ENCODE measurements around the gene FOXJ3. TPM values are rescaled to one million over a fixed set of nuclear protein-coding genes. Genes with fewer than 3 reads are reported as not detected.
A peak's percentile ranks its signal among the peaks of the same experiment; 100 is the strongest.

The FOXJ3 gene
- total and polyA plus RNA-seq, 2 of the 13 experiments (the other 11 are each of a cell fraction or from before 2014, with no cell fraction given) = 16.6 to 48.5 TPM

DNA sequence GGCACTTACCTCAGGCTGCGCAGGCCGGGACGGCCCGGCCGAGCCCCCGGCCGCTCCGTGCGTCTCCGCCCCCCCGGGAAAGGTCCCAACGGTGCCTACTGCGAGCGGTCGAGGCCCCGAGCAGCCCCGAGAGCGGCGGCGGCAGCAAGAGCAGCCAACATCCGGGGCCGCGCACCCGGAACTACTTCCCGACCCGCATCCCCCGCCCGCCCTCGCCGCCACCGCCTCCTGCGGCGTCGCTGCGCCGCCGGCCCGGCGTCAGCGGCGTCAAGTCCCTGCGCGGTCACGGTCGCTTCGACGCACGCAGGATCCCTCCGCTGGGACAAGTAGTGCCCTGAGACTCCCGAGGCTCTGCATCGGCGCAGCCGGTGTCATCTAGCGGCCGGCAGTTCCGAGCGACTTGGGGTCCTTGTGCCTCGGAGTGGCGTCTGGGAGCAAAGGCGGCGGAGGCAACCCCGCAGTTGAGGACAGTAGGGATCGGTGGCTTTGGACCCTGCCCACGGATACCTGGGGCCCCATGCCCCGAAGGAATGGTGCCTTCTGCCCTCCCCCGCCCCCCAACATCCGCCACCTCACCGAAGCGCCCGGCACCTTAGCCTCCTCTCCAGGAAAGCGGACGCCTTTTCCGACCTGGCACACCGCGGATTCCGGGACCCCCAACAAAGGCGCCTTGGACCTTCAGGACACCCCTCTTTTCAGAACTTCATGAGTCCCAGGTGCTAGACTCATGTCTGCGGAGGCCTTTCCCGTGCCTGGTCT, at the start of gene FOXJ3 (continued):
- TF ChIP-seq, protein P1, sequence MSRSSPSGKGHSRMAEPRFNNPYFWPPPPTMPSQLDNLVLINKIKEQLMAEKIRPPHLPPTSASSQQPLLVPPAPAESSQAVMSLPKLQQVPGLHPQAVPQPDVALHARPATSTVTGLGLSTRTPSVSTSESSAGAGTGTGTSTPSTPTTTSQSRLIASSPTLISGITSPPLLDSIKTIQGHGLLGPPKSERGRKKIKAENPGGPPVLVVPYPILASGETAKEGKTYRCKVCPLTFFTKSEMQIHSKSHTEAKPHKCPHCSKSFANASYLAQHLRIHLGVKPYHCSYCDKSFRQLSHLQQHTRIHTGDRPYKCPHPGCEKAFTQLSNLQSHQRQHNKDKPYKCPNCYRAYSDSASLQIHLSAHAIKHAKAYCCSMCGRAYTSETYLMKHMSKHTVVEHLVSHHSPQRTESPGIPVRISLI (CRISPR knock-in tag; IDR thresholded peaks at IDR 0.05; ENCODE audit: borderline replicate concordance) = peak; percentile 42; the same call in 1 of the 2 replicates
- TF ChIP-seq, protein P2, sequence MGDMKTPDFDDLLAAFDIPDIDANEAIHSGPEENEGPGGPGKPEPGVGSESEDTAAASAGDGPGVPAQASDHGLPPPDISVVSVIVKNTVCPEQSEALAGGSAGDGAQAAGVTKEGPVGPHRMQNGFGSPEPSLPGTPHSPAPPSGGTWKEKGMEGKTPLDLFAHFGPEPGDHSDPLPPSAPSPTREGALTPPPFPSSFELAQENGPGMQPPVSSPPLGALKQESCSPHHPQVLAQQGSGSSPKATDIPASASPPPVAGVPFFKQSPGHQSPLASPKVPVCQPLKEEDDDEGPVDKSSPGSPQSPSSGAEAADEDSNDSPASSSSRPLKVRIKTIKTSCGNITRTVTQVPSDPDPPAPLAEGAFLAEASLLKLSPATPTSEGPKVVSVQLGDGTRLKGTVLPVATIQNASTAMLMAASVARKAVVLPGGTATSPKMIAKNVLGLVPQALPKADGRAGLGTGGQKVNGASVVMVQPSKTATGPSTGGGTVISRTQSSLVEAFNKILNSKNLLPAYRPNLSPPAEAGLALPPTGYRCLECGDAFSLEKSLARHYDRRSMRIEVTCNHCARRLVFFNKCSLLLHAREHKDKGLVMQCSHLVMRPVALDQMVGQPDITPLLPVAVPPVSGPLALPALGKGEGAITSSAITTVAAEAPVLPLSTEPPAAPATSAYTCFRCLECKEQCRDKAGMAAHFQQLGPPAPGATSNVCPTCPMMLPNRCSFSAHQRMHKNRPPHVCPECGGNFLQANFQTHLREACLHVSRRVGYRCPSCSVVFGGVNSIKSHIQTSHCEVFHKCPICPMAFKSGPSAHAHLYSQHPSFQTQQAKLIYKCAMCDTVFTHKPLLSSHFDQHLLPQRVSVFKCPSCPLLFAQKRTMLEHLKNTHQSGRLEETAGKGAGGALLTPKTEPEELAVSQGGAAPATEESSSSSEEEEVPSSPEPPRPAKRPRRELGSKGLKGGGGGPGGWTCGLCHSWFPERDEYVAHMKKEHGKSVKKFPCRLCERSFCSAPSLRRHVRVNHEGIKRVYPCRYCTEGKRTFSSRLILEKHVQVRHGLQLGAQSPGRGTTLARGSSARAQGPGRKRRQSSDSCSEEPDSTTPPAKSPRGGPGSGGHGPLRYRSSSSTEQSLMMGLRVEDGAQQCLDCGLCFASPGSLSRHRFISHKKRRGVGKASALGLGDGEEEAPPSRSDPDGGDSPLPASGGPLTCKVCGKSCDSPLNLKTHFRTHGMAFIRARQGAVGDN (CRISPR knock-in tag; IDR thresholded peaks at IDR 0.05) = peak; percentile 93
- TF ChIP-seq PAWR (CRISPR knock-in tag; IDR thresholded peaks at IDR 0.05; ENCODE audit: borderline replicate concordance) (no peak), SETDB1 (CRISPR knock-in tag; IDR thresholded peaks at IDR 0.05; ENCODE audit: borderline replicate concordance) (no peak), TCF7 (IDR thresholded peaks at IDR 0.05; ENCODE audit: low read depth) (no peak), ATF1 (CRISPR knock-in tag; IDR thresholded peaks at IDR 0.05) (peak; percentile 77), ARID2 (CRISPR knock-in tag; IDR thresholded peaks at IDR 0.05; ENCODE audit: borderline replicate concordance) (no peak), KLF11 (CRISPR knock-in tag; IDR thresholded peaks at IDR 0.05) (0 out of 2 replicates have a peak, but pooled peaks have one; percentile 25), MAFG (CRISPR knock-in tag; IDR thresholded peaks at IDR 0.05) (no peak), NFE2L1 (CRISPR knock-in tag; IDR thresholded peaks at IDR 0.05; ENCODE audit: borderline replicate concordance) (no peak), ZMYM3 (CRISPR knock-in tag; IDR thresholded peaks at IDR 0.05) (peak; percentile 42; the same call in 1 of the 2 replicates)
- TF ChIP-seq, protein P3, sequence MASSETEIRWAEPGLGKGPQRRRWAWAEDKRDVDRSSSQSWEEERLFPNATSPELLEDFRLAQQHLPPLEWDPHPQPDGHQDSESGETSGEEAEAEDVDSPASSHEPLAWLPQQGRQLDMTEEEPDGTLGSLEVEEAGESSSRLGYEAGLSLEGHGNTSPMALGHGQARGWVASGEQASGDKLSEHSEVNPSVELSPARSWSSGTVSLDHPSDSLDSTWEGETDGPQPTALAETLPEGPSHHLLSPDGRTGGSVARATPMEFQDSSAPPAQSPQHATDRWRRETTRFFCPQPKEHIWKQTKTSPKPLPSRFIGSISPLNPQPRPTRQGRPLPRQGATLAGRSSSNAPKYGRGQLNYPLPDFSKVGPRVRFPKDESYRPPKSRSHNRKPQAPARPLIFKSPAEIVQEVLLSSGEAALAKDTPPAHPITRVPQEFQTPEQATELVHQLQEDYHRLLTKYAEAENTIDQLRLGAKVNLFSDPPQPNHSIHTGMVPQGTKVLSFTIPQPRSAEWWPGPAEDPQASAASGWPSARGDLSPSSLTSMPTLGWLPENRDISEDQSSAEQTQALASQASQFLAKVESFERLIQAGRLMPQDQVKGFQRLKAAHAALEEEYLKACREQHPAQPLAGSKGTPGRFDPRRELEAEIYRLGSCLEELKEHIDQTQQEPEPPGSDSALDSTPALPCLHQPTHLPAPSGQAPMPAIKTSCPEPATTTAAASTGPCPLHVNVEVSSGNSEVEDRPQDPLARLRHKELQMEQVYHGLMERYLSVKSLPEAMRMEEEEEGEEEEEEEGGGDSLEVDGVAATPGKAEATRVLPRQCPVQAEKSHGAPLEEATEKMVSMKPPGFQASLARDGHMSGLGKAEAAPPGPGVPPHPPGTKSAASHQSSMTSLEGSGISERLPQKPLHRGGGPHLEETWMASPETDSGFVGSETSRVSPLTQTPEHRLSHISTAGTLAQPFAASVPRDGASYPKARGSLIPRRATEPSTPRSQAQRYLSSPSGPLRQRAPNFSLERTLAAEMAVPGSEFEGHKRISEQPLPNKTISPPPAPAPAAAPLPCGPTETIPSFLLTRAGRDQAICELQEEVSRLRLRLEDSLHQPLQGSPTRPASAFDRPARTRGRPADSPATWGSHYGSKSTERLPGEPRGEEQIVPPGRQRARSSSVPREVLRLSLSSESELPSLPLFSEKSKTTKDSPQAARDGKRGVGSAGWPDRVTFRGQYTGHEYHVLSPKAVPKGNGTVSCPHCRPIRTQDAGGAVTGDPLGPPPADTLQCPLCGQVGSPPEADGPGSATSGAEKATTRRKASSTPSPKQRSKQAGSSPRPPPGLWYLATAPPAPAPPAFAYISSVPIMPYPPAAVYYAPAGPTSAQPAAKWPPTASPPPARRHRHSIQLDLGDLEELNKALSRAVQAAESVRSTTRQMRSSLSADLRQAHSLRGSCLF (CRISPR knock-in tag; IDR thresholded peaks at IDR 0.05; ENCODE audit: borderline replicate concordance) = 0 out of 2 replicates have a peak, but pooled peaks have one; percentile 25
- TF ChIP-seq, protein P4, sequence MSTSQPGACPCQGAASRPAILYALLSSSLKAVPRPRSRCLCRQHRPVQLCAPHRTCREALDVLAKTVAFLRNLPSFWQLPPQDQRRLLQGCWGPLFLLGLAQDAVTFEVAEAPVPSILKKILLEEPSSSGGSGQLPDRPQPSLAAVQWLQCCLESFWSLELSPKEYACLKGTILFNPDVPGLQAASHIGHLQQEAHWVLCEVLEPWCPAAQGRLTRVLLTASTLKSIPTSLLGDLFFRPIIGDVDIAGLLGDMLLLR (CRISPR knock-in tag; IDR thresholded peaks at IDR 0.05) = peak; percentile 52; the same call in 1 of the 2 replicates
